HepG2 (cell line): Measurements from ENCODE around the gene BCAS3. TPM values are rescaled to one million over a fixed set of nuclear protein-coding genes. Genes with fewer than 3 reads are reported as not detected.

Source experiments
- ATAC-seq: fragments of 200-7000 bp; cut with Tn5 transposase; 3 replicates; pipeline ENCODE4 v1.9.1; 2020; ENCODE audit warnings: mild to moderate bottlenecking, moderate library complexity
- BruUV-seq: library from RNA; stranded (reverse); fragments of 400-500 nt; replicated peaks from 2 replicates; lab custom pipeline; 2021; lab: Mats Ljungman, UMichigan
- CTCF ChIA-PET: fragments of 300-600 bp; formaldehyde crosslinking; extraction: SDS; loops from one replicate; lab custom pipeline; 2021; ENCODE audit warnings: low total read pairs, inconsistent platforms, low intra/inter-chr PET ratio; lab: Yijun Ruan, JAX
- POLR2A ChIA-PET: fragments of 350-600 bp; sonication (Branson Sonifier 250); formaldehyde crosslinking; loops from one replicate; lab custom pipeline; 2020; ENCODE audit warnings: antibody characterized with exemption, inconsistent platforms; lab: Yijun Ruan, JAX
- DNase-seq: peaks from one replicate; pipeline ENCODE4 v3.0.0-alpha.2; 2015; ENCODE audit warnings: low spot score
- FAIRE-seq: peaks from 3 replicates; lab custom pipeline; 2011; peaks lifted over from hg19 to GRCh38; lab: Jason Lieb, UNC
- H2AFZ ChIP-seq: one replicate; pipeline ENCODE4 v1.6.1; 2011; ENCODE audit warnings: low read length, inconsistent platforms
- H3K27ac ChIP-seq: fragments of 300-600 bp; 3 replicates; pipeline ENCODE4 v1.8.0; 2011; ENCODE audit warnings: mixed run types, mild to moderate bottlenecking, mixed read lengths, low read length, inconsistent platforms; ENCODE audit not compliant: insufficient read depth; ENCODE audit errors: extremely low read length
- H3K27me3 ChIP-seq, 2 experiments: fragments of 200-600 bp in 1 of 2; 2 replicates in 1 of 2; 3 replicates in 1 of 2; pipeline versions ENCODE4 v1.6.0 to v1.8.0; 2011; ENCODE audit warnings: low read length in 2 of 2, mild to moderate bottlenecking in 2 of 2, moderate library complexity in 2 of 2, inconsistent platforms in 1 of 2; ENCODE audit not compliant: insufficient read depth in 2 of 2, control insufficient read depth in 1 of 2
- H3K36me3 ChIP-seq, 2 experiments: fragments of 200-600 bp in 1 of 2; replicated peaks in 1 of 2; 2 replicates in 1 of 2; 3 replicates in 1 of 2; pipeline versions ENCODE4 v1.5.1 to v1.8.0; 2011; ENCODE audit warnings: low read length in 2 of 2, inconsistent platforms in 1 of 2; ENCODE audit not compliant: insufficient read depth in 2 of 2, control insufficient read depth in 1 of 2
- H3K4me1 ChIP-seq: 2 replicates; pipeline ENCODE4 v1.5.1; 2012; ENCODE audit warnings: low read length, inconsistent platforms; ENCODE audit not compliant: insufficient read depth
- H3K4me2 ChIP-seq: 2 replicates; pipeline ENCODE4 v1.6.0; 2011; ENCODE audit warnings: low read depth, low read length, inconsistent platforms
- H3K4me3 ChIP-seq, 3 experiments: fragments of 200-600 bp in 1 of 3; sonication (generic), shearing (Covaris generic) in 1 of 3; replicated peaks in 1 of 3; 2 replicates each; pipeline ENCODE4 v1.5.1; 2011 to 2016; ENCODE audit warnings: low read length in 3 of 3, inconsistent platforms in 2 of 3, low read depth in 2 of 3, mild to moderate bottlenecking in 2 of 3, control low read depth in 1 of 3, mixed read lengths in 1 of 3; ENCODE audit not compliant: insufficient read depth in 1 of 3
- H3K79me2 ChIP-seq: one replicate; pipeline ENCODE4 v1.6.1; 2011; ENCODE audit warnings: low read length, inconsistent platforms; ENCODE audit not compliant: insufficient read depth
- H3K9ac ChIP-seq: 2 replicates; pipeline ENCODE4 v1.6.0; 2011; ENCODE audit warnings: mild to moderate bottlenecking, low read depth, low read length, inconsistent platforms; ENCODE audit not compliant: insufficient read depth
- H3K9me3 ChIP-seq: 2 replicates; pipeline ENCODE4 v1.5.1; 2012; ENCODE audit warnings: mild to moderate bottlenecking, low read length
- H4K20me1 ChIP-seq: 2 replicates; pipeline ENCODE4 v1.6.0; 2011; ENCODE audit warnings: inconsistent platforms, mild to moderate bottlenecking, low read length, moderate library complexity; ENCODE audit not compliant: insufficient read depth
- DMAP1 ChIP-seq: IDR thresholded peaks from 2 replicates; pipeline ENCODE4 v1.6.1; 2016
- EHMT2 ChIP-seq: fragments of 200-600 bp; sonication (generic); IDR thresholded peaks from 2 replicates; pipeline ENCODE4 v1.7.0; 2017; ENCODE audit warnings: antibody characterized with exemption, low read depth, low read length, borderline replicate concordance
- FOXP1 ChIP-seq, 2 experiments: fragments of 450-650 bp in 1 of 2; IDR thresholded peaks; 2 replicates each; pipeline ENCODE4 v1.6.1; 2017 to 2018; ENCODE audit warnings: antibody characterized with exemption in 1 of 2
- HCFC1 ChIP-seq: fragments of 150-350 bp; IDR thresholded peaks from 2 replicates; pipeline ENCODE4 v1.6.1; 2014; ENCODE audit warnings: low read depth, low read length
- KDM5B ChIP-seq: sonication (generic); formaldehyde crosslinking; IDR thresholded peaks from 2 replicates; pipeline ENCODE4 v1.4.0; 2020; ENCODE audit warnings: missing genetic modification reagents, mild to moderate bottlenecking, borderline replicate concordance
- MTA3 ChIP-seq: sonication (generic); formaldehyde crosslinking; IDR thresholded peaks from 2 replicates; pipeline ENCODE4 v1.4.0; 2020; ENCODE audit warnings: missing genetic modification reagents
- SMAD9 ChIP-seq: sonication (generic); formaldehyde crosslinking; IDR thresholded peaks from 2 replicates; pipeline ENCODE4 v1.5.1; 2020; ENCODE audit warnings: mild to moderate bottlenecking, missing genetic modification reagents
- ZFP41 ChIP-seq: sonication (generic); formaldehyde crosslinking; IDR thresholded peaks from 2 replicates; pipeline ENCODE4 v1.4.0; 2020; ENCODE audit warnings: mild to moderate bottlenecking, missing genetic modification reagents, borderline replicate concordance
- ZFY ChIP-seq: sonication (generic); formaldehyde crosslinking; IDR thresholded peaks from 2 replicates; pipeline ENCODE4 v1.4.0; 2020; ENCODE audit warnings: missing genetic modification reagents
- ZNF724P ChIP-seq: sonication (generic); formaldehyde crosslinking; IDR thresholded peaks from 2 replicates; pipeline ENCODE4 v1.8.0; 2022; ENCODE audit warnings: missing genetic modification reagents, borderline replicate concordance
- WGBS: methylation state at CpG from one replicate; pipeline ENCODE4 v1.1.6; 2017; ENCODE audit warnings: low lambda C conversion rate; 5-methylcytosine and 5-hydroxymethylcytosine counted together
- in situ Hi-C: cut with HindIII; loops from 2 replicates; pipeline ENCODE4 v1.10.0; 2017; ENCODE audit warnings: low pct_unique_long_range_greater_than_20kb; ENCODE audit not compliant: extremely low pct_ligation_motif_present
- intact Hi-C: fragments of 100-400 bp; cut with micrococcal nuclease; formaldehyde crosslinking; loops from one replicate; pipeline ENCODE4 v1.10.0; 2022; ENCODE audit not compliant: unreplicated experiment
- polyA plus RNA-seq, 8 experiments: library from polyadenylated mRNA; depleted of rRNA in 3 of 8; stranded (reverse) in 7 of 8; unstranded in 1 of 8; fragments of >200 nt; fragmentation: Illumina TruSeq in 4 of 8; extraction: Trizol in 4 of 8; gene quantifications; 2 replicates each; pipeline versions ENCODE4 v1.2.1 to v1.2.3, GENCODE V29; 2011 to 2016; ENCODE audit warnings: low read depth in 4 of 8, missing spikeins in 1 of 8, mixed read lengths in 1 of 8; ENCODE audit not compliant: insufficient read depth in 1 of 8
- total RNA-seq, 5 experiments: library from RNA; depleted of rRNA; stranded (reverse); fragments of >200 nt; fragmentation: Illumina TruSeq; extraction: Trizol; gene quantifications; 2 replicates each; pipeline ENCODE4 v1.2.3, GENCODE V29; 2016; ENCODE audit warnings: low read depth in 1 of 5
- TF ChIP-seq, protein P1 (sequence below): sonication (generic); formaldehyde crosslinking; IDR thresholded peaks from 2 replicates; pipeline ENCODE4 v1.4.0; 2020; ENCODE audit warnings: missing genetic modification reagents
- TF ChIP-seq, protein P2 (sequence below): sonication (generic); formaldehyde crosslinking; IDR thresholded peaks from 2 replicates; pipeline ENCODE4 v1.4.0; 2020; ENCODE audit warnings: missing genetic modification reagents
- TF ChIP-seq, protein P3 (sequence below): sonication (generic); formaldehyde crosslinking; IDR thresholded peaks from 2 replicates; pipeline ENCODE4 v1.8.0; 2022; ENCODE audit warnings: low read depth, missing genetic modification reagents
- TF ChIP-seq, protein P4 (sequence below): sonication (generic); formaldehyde crosslinking; IDR thresholded peaks from 2 replicates; pipeline ENCODE4 v1.4.0; 2020; ENCODE audit warnings: missing genetic modification reagents
- TF ChIP-seq, protein P5 (sequence below): sonication (generic); formaldehyde crosslinking; IDR thresholded peaks from 2 replicates; pipeline ENCODE4 v1.4.0; 2020; ENCODE audit warnings: missing genetic modification reagents

The BCAS3 gene
- total and polyA plus RNA-seq, 2 of the 13 experiments (the other 11 are each of a cell fraction or from before 2014, with no cell fraction given) = 10.7 to 11.2 TPM

DNA sequence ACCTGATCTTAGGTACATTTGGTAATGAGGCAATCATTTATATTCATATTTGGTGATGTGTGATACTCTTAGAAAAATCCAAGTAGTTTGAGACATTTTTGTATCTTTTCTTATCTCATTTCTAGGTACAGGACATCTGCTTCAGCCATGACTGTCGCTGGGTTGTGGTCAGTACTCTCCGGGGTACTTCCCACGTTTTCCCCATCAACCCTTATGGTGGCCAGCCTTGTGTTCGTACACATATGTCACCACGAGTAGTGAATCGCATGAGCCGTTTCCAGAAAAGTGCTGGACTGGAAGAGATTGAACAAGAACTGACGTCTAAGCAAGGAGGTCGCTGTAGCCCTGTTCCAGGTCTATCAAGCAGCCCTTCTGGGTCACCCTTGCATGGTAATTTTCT is 312.2 kb downstream of the BCAS3 start:
- no peak for DNase-seq
- TF ChIP-seq, protein P1, sequence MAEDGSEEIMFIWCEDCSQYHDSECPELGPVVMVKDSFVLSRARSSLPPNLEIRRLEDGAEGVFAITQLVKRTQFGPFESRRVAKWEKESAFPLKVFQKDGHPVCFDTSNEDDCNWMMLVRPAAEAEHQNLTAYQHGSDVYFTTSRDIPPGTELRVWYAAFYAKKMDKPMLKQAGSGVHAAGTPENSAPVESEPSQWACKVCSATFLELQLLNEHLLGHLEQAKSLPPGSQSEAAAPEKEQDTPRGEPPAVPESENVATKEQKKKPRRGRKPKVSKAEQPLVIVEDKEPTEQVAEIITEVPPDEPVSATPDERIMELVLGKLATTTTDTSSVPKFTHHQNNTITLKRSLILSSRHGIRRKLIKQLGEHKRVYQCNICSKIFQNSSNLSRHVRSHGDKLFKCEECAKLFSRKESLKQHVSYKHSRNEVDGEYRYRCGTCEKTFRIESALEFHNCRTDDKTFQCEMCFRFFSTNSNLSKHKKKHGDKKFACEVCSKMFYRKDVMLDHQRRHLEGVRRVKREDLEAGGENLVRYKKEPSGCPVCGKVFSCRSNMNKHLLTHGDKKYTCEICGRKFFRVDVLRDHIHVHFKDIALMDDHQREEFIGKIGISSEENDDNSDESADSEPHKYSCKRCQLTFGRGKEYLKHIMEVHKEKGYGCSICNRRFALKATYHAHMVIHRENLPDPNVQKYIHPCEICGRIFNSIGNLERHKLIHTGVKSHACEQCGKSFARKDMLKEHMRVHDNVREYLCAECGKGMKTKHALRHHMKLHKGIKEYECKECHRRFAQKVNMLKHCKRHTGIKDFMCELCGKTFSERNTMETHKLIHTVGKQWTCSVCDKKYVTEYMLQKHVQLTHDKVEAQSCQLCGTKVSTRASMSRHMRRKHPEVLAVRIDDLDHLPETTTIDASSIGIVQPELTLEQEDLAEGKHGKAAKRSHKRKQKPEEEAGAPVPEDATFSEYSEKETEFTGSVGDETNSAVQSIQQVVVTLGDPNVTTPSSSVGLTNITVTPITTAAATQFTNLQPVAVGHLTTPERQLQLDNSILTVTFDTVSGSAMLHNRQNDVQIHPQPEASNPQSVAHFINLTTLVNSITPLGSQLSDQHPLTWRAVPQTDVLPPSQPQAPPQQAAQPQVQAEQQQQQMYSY (CRISPR knock-in tag) = no peak
- TF ChIP-seq KDM5B (CRISPR knock-in tag) (no peak), ZFY (no peak), FOXP1 (IDR thresholded peaks at IDR 0.05) (no peak), FOXP1 (CRISPR knock-in tag; IDR thresholded peaks at IDR 0.05) (no peak), SMAD9 (no peak), ZFP41 (CRISPR knock-in tag) (no peak), DMAP1 (no peak), HCFC1 (no peak), EHMT2 (no peak), ZNF724P (CRISPR knock-in tag) (no peak), MTA3 (CRISPR knock-in tag) (no peak)
- TF ChIP-seq, protein P2, sequence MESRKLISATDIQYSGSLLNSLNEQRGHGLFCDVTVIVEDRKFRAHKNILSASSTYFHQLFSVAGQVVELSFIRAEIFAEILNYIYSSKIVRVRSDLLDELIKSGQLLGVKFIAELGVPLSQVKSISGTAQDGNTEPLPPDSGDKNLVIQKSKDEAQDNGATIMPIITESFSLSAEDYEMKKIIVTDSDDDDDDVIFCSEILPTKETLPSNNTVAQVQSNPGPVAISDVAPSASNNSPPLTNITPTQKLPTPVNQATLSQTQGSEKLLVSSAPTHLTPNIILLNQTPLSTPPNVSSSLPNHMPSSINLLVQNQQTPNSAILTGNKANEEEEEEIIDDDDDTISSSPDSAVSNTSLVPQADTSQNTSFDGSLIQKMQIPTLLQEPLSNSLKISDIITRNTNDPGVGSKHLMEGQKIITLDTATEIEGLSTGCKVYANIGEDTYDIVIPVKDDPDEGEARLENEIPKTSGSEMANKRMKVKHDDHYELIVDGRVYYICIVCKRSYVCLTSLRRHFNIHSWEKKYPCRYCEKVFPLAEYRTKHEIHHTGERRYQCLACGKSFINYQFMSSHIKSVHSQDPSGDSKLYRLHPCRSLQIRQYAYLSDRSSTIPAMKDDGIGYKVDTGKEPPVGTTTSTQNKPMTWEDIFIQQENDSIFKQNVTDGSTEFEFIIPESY = no peak
- TF ChIP-seq, protein P3, sequence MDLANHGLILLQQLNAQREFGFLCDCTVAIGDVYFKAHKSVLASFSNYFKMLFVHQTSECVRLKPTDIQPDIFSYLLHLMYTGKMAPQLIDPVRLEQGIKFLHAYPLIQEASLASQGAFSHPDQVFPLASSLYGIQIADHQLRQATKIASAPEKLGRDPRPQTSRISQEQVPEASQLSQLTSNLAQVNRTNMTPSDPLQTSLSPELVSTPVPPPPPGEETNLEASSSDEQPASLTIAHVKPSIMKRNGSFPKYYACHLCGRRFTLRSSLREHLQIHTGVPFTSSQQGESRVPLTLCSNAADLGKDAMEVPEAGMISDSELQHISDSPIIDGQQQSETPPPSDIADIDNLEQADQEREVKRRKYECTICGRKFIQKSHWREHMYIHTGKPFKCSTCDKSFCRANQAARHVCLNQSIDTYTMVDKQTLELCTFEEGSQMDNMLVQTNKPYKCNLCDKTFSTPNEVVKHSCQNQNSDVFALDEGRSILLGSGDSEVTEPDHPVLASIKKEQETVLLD (CRISPR knock-in tag) = no peak
- TF ChIP-seq, protein P4, sequence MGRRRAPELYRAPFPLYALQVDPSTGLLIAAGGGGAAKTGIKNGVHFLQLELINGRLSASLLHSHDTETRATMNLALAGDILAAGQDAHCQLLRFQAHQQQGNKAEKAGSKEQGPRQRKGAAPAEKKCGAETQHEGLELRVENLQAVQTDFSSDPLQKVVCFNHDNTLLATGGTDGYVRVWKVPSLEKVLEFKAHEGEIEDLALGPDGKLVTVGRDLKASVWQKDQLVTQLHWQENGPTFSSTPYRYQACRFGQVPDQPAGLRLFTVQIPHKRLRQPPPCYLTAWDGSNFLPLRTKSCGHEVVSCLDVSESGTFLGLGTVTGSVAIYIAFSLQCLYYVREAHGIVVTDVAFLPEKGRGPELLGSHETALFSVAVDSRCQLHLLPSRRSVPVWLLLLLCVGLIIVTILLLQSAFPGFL (CRISPR knock-in tag) = no peak
- TF ChIP-seq, protein P5, sequence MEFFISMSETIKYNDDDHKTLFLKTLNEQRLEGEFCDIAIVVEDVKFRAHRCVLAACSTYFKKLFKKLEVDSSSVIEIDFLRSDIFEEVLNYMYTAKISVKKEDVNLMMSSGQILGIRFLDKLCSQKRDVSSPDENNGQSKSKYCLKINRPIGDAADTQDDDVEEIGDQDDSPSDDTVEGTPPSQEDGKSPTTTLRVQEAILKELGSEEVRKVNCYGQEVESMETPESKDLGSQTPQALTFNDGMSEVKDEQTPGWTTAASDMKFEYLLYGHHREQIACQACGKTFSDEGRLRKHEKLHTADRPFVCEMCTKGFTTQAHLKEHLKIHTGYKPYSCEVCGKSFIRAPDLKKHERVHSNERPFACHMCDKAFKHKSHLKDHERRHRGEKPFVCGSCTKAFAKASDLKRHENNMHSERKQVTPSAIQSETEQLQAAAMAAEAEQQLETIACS (CRISPR knock-in tag) = no peak
- Histone ChIP-seq H3K4me1 (peaks cover 7% of the 10 kb centered on the region), H3K27me3 (no peaks in the 10 kb centered on the region), H3K9me3 (no peaks in the 10 kb centered on the region), H3K27ac (no peak overlapping the region), H2AFZ (no peak overlapping the region), H3K36me3 (no peaks in the 10 kb centered on the region), H3K4me3 (no peak overlapping the region), H3K9ac (no peak overlapping the region), H3K4me2 (no peak overlapping the region), H4K20me1 (no peaks in the 10 kb centered on the region), H3K79me2 (no peaks in the 10 kb centered on the region)
- intact Hi-C loops (no loop called here), in situ Hi-C loops (no loop called here)
- ChIA-PET POLR2A (no interaction called here), CTCF (no interaction called here)
- ATAC-seq = no peak
- BruUV-seq = no TSS peak
- WGBS = 83% methylated on average over 9 of the region's 9 CpGs
- no peak for FAIRE-seq
